Activated naive CD4-positive, alpha-beta T cell (primary cell): ENCODE data around the gene PAIP2.
"Not testable (repeated sequence)": the region's sequence is repeated elsewhere in the genome, so short reads cannot be mapped to it uniquely, and the experiment has no call there.

Source experiments
- DNase-seq, 4 experiments: peaks; one replicate each; lab custom pipeline; 2025; lab: John Stamatoyannopoulos, UW

The PAIP2 gene, protein sequence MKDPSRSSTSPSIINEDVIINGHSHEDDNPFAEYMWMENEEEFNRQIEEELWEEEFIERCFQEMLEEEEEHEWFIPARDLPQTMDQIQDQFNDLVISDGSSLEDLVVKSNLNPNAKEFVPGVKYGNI

DNA sequence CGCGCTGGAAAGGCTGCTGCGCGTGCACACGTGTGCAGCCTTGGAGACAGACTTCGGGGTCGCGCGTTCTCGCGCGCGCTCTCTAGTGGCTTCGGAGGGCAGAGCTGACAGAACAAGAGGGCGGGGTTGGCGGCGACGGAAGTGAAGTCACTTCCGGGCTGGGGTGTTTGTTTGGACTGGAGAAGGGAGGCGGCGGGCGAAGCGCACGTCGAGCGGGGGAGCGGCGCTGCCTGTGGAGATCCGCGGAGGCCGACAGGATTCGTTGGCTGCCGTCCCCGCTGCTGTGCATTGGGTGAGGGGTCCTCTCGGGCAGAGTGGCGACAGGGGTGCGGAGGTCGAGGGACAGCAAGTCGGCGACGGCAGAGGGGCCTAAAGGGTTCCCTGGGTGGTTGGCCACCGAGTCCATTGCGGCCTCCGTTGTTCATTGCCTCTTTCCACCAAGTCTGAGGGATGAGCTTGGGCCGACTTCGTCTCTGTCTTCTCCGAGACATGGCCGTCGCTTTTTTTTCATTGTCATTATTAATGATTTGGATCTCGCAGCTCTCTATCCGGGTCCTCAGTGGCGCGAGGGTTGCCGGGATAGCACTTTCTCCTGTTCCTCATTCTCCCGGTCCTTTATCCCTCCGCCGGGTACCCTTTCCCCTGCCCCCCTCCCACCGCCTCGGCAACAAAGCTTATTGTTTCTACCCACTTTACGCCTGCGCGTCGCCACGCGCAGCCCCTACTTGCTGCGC lies at the start of gene PAIP2:
PAIP2 (plus strand) TSS at position 166 of the 734 bp plus-strand sequence. CDS start 21,931 bp downstream, outside the sequence.
- peak; percentile 90 to 96 (median 93) for DNase-seq

DNA sequence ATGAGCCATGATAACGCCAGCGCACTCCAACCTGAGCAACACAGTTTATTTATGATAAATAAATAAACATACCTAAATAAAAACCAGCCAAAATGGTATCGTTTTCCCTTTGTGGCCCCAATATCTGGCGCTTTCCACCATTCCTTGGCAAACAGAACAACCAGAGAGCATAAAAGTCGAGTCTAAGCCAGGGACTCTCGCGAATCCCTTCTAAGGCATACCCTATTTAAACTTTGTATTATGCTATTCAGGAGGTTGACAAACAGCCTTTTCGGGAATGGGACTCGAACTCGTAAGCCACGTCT lies 48.5 kb upstream of the PAIP2 start:
- DNase-seq, result no peak

DNA sequence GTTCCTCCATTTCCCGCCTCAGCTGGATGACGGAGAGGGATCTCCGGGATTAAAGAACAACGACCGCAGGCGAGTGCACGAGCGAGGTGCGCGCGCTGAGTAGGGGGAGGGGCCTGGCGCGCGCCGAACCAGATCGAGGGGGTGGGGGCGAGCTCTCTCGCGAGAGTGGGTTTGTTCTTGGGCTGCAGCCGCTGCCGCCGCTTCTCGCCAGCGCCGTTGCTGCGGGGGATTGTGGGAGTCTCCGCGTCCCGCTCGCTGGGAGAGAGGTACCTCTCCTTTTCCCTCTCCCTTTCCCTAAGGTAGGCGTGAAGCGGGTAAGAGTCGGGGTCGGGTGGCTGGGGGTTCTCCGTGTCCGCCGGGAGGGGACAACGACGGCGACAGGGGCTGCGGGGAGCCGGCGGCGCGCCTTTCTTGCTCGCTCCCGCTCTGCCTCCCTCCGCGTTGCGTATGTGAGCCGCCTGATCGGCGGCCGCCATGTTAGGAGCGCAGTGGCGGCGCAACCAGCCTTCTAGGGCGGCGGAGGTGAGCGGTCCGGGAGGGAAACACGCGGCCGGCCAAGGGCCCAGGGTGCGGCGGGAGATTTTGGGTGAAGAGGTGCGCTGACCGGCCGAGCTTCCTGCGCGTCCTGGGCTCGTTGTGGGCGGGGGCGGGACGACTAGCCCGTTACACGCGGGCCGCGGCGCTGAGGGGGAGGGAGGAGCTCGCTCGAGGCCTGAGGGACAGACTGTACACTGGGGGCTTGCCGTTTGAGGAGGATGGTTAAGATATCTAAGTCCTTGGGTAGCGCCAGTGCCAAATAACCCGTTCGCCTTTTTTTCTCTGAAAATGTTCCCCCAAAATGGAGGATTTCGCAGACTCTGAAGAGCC lies 47.9 kb upstream of the PAIP2 start, which contains the start of gene MATR3:
MATR3 (plus strand) TSS at position 234 of the 867 bp plus-strand sequence. CDS start 13,676 bp downstream, outside the sequence.
- peak; percentile 78 to 94 (median 86) for DNase-seq

DNA sequence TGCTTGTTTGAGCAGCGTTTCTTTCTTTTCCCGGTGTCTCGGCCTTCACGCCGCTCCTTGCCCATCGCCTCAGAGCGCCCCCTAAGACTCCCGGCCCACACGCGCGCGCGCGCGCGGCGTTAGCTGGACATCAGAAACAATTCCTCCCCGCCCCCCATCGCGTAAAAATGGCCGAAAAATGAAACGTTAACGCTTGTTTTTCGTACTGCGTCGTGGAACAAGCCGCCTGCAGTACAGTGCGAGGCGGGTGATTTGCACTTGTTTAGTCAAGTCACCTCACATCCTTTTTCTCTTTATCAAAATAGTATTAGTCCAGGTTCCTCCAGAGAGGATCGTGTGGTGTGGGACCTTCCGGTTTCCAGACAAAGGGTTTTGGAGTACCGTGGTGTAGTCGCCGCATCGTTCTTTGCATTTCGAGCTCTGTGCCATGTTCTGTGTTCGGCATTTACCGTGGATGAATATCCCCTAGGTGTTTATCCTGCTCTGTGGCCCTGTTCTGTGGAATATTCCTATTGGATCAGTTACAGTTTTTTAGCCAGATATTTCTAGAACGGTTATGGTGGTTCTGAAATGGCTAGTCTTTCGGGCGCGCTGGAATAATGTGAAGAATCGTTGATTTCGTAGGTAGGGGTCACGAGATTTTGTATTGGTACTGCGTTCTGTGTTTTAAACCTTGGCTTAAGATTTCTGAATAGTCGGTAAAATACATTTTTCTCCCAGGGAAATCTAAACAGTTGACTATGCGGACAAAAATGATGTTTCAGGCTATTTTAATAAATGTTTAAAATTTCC lies 47.1 kb upstream of the PAIP2 start:
- DNase-seq, result peak in 2 of 4 experiments; percentile 50 to 54

DNA sequence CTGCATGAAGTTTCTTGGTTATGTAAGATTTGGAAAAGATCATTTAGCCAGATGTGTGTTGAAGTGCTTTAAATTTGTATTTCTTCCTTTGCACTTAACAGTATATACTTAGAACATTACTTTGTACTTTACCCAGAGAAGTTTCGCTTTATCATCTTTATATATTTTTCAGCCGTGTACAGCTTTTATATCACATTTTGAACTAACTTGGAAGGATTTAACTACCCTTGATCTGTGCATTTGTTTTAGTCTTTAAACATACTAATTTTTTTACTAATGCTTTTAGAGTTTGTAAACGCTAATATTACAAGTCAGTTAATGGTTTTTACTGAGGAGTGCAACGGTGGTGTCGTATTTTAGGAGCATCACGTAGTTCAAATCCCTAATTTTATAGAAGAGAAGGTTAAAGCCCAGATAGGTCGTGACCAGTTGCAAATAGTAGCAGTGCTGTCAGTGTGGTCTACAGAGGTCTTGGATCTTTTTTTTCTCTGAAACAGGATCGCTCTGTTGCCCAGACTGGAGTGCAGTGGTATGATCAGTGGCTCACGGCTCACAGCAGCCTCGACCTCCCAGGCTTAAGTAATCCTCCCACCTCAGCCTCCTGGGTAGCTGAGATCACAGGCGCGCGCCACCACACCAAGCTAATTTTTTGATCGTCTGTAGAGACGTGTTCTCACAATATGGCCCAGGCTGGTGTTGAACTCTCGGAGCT lies 46.2 kb upstream of the PAIP2 start:
- DNase-seq, result no peak

DNA sequence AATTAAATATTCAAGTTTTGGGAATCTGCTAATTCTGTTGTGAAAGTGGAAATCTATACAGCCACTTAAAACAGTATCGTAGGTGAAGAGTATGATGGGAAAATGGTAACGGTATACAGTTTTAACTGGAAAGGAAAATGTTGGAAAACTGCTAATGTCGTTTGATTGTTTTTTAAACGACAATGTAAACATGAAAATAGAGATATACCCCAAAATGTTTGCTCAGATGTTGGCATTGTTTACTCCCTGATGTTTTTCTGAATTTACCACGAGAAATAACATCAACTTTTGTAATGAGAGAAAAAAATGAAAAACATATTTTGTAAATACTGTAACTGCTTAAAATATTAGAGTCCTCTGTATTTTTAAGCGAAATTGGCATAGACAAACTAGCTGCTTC lies 45.5 kb upstream of the PAIP2 start:
- no peak for DNase-seq

DNA sequence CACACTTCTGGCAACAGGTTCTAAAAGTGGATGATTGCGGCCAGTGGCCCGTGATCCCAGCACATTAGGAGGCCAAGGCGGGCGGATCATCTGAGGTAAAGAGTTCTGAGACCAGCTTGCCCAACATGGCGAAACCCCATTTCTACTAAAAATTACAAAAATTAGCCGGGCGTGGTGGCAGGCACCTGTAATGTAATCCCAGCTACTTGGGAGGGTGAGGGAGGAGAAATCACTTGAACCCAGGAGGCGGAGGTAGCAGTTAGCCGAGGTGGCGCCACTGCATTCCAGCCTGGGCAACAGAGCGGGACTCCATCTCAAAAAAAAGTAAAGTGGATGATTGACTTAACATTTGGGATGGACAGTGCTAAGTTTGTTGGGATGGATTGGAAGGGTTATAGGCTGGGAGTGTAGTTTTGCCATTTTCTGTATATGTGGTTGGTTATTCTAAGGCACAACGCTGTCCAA lies 44.8 kb upstream of the PAIP2 start:
- DNase-seq, result no peak

DNA sequence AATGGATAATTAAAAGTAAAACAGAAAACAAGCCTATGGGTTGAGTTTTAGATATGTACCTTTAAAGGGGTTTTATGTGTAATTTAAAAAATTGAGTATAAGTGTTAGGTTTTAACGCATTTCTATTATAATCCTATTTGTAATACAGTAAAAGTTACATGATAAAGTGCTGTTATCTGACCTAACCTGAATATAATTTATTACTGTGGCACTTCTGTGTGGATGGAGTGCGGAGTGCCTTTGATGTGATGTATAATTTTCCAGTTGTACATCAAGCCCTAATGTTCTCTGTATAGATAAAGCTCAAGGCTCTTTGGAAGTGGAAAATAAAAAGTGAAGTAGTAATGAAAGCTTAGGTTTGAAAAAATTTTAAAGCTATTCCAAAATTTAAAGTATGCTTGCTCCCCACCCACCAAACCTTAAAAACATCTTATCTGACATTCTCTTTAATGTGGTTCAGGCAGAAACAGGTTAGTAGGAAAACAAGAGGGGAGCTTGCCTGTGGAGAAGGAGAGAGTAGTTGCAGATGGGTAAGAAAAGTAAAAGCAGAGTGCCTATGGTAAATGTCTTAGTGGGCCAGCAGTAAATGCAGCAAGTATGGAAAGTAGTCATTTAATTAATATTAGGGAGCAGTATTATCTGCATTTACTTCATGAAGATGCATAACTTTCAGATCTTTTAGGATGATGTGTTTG lies 44.1 kb upstream of the PAIP2 start:
- no peak for DNase-seq

DNA sequence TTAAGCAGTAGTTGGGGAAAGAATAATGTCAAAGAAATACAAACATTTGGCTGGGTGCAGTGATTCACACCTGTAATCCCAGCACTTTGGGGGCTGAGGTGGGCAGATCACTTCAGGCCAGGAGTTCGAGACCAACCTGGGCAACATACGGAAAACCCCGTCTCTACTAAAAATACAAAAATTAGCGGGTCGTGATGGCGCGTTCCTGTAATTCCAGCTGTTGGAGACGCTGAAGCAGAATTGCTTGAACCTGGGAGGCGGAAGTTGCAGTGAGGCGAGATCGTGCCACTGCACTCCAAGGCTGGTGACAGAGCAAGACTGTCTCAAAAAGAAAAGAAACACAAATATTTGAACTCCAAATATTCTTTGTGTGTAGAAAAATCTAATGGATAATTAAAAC lies 43.4 kb upstream of the PAIP2 start:
- DNase-seq, result no peak

DNA sequence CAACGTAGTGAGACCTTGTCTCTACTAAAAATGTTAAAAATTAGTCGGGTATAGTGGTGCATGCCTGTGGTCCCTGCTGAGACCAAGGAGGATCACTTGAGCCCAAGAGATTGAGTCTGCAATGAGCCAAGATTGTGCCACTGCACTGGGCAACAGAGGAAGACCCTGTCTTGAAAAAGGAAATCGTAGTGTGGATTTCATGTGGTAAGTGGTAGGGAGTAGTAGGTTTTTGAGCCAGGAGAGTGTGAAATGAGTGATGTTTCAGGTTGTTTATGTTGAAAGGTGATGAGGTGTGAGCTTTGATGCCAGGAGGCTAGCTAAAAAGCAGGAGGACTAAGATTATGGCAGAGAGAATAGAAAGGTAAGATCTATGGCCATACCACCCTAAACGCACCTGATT lies 42.2 kb upstream of the PAIP2 start:
- DNase-seq, result no peak

DNA sequence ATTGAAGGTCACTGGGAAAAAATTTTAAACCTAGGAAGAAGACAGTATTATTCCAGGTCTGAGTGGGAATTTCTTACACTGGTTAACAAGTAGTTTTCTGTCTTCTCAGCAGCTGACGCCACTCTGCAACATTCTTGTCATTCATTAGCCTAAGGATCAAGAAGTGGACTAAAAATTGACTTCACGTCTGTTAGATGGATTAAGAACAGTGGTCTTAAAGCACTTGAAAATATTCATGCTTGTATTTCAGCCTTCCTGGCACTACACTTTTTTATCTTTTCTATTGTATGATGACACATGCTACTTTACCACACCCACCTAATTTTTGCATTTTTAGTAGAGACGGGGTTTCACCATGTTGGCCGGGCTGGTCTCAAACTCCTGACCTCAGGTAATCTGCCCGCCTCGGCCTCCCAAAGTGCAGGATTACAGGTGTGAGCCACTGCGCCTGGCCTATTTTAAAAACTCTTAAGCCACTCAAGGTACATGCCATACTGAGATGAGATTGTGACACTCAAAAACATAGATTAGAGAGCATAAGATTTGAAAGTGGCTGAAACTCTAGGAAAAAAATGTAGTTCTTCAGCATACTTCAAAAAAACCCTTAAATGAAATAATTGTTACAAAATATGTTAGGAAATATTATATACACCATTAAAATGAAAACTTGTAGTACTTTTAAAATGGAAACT lies 39.7 kb upstream of the PAIP2 start:
- DNase-seq, result no peak

DNA sequence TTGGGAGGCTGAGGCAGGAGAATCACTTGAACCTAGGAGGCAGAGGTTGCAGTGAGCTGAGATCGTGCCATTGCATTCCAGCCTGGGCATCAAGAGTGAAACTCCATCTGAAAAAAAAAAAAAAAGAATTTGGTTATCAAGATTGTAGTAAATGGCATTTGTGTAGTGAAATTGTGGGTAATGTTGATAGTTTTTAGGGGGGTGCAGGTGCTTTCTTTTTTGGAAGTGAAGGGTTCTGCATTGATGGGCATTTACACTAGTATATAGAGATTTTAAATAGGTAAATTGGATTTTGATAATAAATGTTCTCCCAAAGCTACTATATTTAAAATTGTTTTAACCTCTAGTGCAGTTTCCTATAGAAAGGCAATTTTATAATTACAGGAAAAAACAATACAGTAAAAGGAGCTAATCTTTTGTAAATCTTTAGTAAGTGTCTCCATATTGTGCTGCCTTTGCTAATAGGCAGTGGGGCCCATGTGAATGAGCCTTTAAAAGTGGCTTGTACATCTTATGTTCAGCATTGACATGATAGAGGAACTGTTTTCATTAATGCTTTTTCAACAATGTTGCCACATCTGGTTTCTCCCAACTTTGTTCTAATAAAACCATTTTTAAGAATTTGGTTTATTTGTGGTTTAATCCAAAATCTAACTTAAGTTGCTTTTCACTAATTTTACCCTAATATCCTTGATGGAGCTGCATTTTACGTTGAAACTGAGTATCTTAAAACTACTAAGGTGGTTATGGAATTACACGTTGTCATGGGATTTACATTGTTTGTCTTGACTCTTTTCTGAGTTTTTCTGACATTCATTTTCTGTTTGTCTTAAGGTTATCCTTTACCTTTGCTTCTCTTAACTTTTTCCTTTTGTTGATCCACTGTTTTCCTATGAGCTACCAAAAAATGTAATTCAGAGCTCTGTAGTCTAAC lies 37.0 kb upstream of the PAIP2 start:
- no peak for DNase-seq

DNA sequence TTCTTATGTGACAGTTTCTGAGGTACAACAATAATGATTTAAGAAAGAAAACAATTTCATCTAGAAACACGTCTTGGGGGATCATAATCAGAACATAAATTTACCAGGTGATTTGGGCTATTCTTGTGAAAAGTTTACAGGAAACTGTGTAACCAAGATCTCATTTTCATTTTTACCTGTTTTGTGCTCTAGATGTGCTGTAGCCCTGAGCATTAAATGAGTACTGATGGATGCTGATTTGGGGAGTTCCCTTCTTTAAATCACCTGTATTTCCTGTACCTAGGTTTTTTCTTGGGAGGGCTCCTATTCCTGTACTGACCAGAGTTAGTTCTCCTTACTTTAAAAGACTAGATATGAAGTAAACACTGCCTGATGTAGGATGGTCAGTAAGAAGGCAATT lies 35.5 kb upstream of the PAIP2 start:
- no peak for DNase-seq

DNA sequence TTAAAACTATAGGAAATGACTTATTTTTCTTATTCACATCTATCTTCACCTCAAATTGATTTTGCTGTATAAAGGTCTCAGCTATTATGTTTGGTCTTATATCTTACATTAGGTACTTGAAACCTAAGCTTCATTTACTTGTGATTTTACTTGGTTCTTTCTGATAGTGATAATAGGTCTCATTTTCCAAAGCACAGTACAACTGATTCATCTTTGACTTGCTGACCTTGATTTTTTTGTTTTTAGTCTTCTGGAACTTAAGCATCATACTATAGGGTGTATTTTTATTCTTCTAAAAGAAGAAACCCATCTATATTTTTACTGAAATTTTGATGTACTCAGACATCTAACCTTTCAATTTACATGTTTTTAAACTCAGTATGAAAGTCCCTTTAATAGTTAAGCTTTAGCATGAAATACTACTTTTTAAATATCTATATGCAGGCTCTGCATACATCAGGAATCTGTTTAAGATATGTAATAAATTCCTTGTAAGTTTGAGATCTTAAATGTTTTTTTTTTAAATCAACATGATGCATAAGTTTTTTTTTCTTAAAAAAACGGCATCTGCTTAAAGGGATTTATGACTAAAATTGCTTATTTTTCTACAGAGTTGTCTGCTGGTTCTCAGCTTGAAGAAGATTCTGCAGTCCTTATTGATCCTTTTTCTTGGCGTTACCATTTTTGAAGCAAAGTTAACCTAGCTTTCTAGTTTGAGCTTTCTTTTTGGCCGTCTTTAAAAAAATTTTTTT lies 34.9 kb upstream of the PAIP2 start:
- DNase-seq, result no peak

DNA sequence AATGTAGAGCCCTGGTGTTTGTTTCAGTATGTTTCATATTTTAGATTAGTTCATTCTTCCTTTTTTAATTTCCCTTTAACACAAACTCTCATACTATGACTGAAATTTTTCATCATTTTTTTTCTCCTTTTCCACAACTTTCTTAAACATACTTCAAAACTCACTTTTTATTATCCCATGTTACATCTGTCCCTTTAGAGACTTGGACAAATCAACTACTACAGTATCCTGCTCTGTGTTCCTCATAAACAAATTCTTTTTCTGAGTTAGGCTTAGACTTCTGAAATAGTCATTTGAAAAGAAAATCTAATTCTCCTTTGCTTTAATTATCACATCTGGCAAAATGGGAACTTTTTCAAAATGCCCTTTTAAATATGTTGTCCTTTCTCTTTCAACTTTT lies 32.9 kb upstream of the PAIP2 start:
- DNase-seq, result no peak

DNA sequence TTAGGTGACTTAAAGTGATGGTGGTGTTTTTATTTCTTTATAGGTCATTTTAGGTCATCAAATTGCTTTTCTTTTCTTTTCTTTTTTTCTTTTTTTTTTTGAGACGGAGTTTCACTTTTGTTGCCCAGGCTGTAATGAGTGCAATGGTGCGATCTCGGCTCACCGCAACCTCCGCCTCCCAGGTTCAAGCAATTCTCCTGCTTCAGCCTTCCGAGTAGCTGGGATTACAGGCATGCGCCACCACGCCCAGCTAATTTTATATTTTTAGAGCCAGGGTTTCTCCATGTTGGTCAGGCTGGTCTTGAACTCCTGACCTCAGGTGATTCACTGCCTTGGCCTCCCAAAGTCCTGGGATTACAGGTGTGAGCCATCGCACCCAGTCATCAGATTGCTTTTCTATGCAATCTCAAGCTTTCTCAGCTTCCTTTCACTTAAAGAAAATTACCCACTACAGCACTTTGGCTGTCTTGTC lies 30.9 kb upstream of the PAIP2 start:
- not testable (repeated sequence) for DNase-seq

DNA sequence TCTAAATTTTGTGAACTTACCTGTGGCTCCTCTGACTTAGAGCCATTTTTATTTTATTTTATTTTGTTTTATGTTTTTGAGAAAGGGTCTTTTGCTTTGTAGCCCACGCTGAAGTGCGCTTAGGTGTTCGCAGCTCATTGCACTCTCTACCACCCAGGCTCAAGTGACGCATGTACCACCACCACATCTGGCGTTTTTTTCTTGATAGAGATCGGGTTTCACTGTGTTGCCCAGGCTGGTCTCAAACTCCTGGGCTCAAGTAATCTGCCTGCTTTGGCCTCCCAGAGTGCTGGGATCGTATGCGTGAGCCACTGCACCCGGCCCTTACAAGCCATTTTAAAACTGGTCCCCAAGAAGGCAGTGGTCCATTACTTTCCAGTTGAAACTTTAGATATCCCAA lies 29.6 kb upstream of the PAIP2 start:
- no peak for DNase-seq

DNA sequence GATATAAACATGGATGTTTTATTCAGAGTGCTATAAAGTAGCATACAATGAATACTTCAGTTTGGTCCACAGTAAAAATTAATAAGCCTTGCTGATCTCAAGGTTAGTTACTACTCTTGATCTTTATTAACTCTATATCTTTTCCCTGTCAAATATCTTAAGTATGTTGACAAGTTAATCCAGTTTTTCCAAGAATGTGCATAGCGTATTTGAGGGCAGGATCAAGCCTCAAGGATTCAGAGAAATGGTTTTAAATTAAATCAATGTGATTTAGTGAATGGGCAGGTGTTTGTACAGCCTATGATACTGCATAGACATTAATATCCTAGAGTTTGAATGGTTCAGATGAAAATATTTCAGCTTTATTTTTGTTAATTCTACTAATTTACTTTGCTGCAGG lies 27.4 kb upstream of the PAIP2 start:
- no peak for DNase-seq
